HCT116 (cell line): ENCODE measurements around the gene AFTPH. TPM values are rescaled to one million over a fixed set of nuclear protein-coding genes. Genes with fewer than 3 reads are reported as not detected.

ENCODE experiments used
- ATAC-seq: fragments of 200-7000 bp; cut with Tn5 transposase; 2 replicates; pipeline ENCODE4 v1.9.1; 2020; ENCODE audit warnings: mild to moderate bottlenecking, moderate library complexity
- BruUV-seq: library from RNA; stranded (reverse); fragments of 400-500 nt; replicated peaks from 2 replicates; lab custom pipeline; 2021; lab: Mats Ljungman, UMichigan
- CTCF ChIA-PET: fragments of 300-600 bp; sonication (Branson Sonifier 250); formaldehyde crosslinking; loops from one replicate; lab custom pipeline; 2021; ENCODE audit warnings: antibody characterized with exemption; lab: Charles Lee
- POLR2A ChIA-PET: fragments of 300-600, 350-600 bp; sonication (Branson Sonifier 250); formaldehyde crosslinking; loops from one replicate; lab custom pipeline; 2021; ENCODE audit warnings: antibody characterized with exemption; lab: Charles Lee
- RAD21 ChIA-PET, 2 experiments: fragments of 300-600 bp; sonication (Branson Sonifier 250); formaldehyde crosslinking; loops; one replicate each; lab custom pipeline; 2023; ENCODE audit warnings: low total read pairs in 2 of 2; ENCODE audit not compliant: uncharacterized antibody in 2 of 2, unreplicated experiment in 2 of 2, low non-redundant PET in 1 of 2; lab: Charles Lee
- DNase-seq: peaks from one replicate; pipeline ENCODE4 v3.0.0-alpha.2; 2010; ENCODE audit warnings: low read depth, low spot score
- H2AFZ ChIP-seq: fragments of 200-600 bp; shearing (Covaris generic), sonication (generic); 2 replicates; pipeline ENCODE4 v1.6.1; 2017; ENCODE audit warnings: low read depth, mixed run types, mixed read lengths, antibody characterized with exemption, low read length; ENCODE audit not compliant: poor library complexity, severe bottlenecking
- H3K27ac ChIP-seq: 2 replicates; pipeline ENCODE4 v1.5.1; 2012; ENCODE audit warnings: low read depth, low read length
- H3K27me3 ChIP-seq: fragments of 200-600 bp; sonication (generic); 2 replicates; pipeline ENCODE4 v1.6.1; 2016; ENCODE audit warnings: mixed run types, low read length, mixed read lengths; ENCODE audit not compliant: insufficient read depth
- H3K36me3 ChIP-seq, 2 experiments: fragments of 200-500 bp in 1 of 2; fragments of 200-600 bp in 1 of 2; sonication (Bioruptor generic) in 1 of 2; sonication (generic) in 1 of 2; 2 replicates each; pipeline versions ENCODE4 v1.5.1 to v1.6.1; 2014 to 2016; ENCODE audit warnings: low read length in 2 of 2, inconsistent platforms in 1 of 2, mixed read lengths in 1 of 2, mixed run types in 1 of 2; ENCODE audit not compliant: insufficient read depth in 2 of 2, control insufficient read depth in 1 of 2
- H3K4me1 ChIP-seq, 2 experiments: fragments of 200-600 bp in 1 of 2; sonication (generic) in 1 of 2; 2 replicates each; pipeline versions ENCODE4 v1.5.1 to v1.6.1; 2012 to 2017; ENCODE audit warnings: low read length in 2 of 2, inconsistent platforms in 1 of 2, mild to moderate bottlenecking in 1 of 2, mixed read lengths in 1 of 2, mixed run types in 1 of 2, moderate library complexity in 1 of 2; ENCODE audit not compliant: insufficient read depth in 2 of 2, control insufficient read depth in 1 of 2
- H3K4me2 ChIP-seq: fragments of 200-600 bp; sonication (generic); 2 replicates; pipeline ENCODE4 v1.6.1; 2017; ENCODE audit warnings: mixed run types, low read length, mixed read lengths
- H3K4me3 ChIP-seq, 2 experiments: fragments of 200-600 bp in 1 of 2; sonication (generic) in 1 of 2; replicated peaks in 1 of 2; 2 replicates each; pipeline ENCODE4 v1.5.1; 2011 to 2016; ENCODE audit warnings: low read length in 2 of 2, control low read depth in 1 of 2, low read depth in 1 of 2, mild to moderate bottlenecking in 1 of 2, mixed read lengths in 1 of 2, mixed run types in 1 of 2
- H3K79me2 ChIP-seq: fragments of 200-600 bp; sonication (generic); 2 replicates; pipeline ENCODE4 v1.6.1; 2017; ENCODE audit warnings: mild to moderate bottlenecking, mixed run types, low read length, moderate library complexity, mixed read lengths; ENCODE audit not compliant: insufficient read depth
- H3K9ac ChIP-seq: fragments of 200-600 bp; sonication (generic); 2 replicates; pipeline ENCODE4 v1.6.1; 2016; ENCODE audit warnings: low read length, mixed read lengths
- H3K9me2 ChIP-seq: fragments of 200-600 bp; sonication (generic), shearing (Covaris generic); 2 replicates; pipeline ENCODE4 v1.6.1; 2017; ENCODE audit warnings: mixed run types, mild to moderate bottlenecking, moderate library complexity; ENCODE audit not compliant: insufficient read depth
- H3K9me3 ChIP-seq, 2 experiments: fragments of 200-500 bp in 1 of 2; fragments of 200-600 bp in 1 of 2; sonication (Bioruptor generic) in 1 of 2; sonication (generic) in 1 of 2; 2 replicates each; pipeline ENCODE4 v1.6.1; 2014 to 2017; ENCODE audit warnings: low read length in 2 of 2, mixed read lengths in 2 of 2, inconsistent platforms in 1 of 2, low read depth in 1 of 2, mild to moderate bottlenecking in 1 of 2, mixed run types in 1 of 2, moderate library complexity in 1 of 2; ENCODE audit not compliant: control insufficient read depth in 1 of 2, insufficient read depth in 1 of 2
- H4K20me1 ChIP-seq: fragments of 200-600 bp; sonication (generic), shearing (Covaris generic); 2 replicates; pipeline ENCODE4 v1.6.1; 2017; ENCODE audit warnings: mixed run types, mild to moderate bottlenecking, moderate library complexity; ENCODE audit not compliant: insufficient read depth
- CEBPB ChIP-seq: IDR thresholded peaks from 2 replicates; pipeline ENCODE4 v1.6.1; 2012; ENCODE audit warnings: low read depth
- CTCF ChIP-seq, 3 experiments: fragments of 200-600 bp in 1 of 3; sonication (generic) in 1 of 3; IDR thresholded peaks in 2 of 3; conservative IDR thresholded peaks in 1 of 3; 2 replicates each; pipeline ENCODE4 v1.5.1; 2012 to 2017; ENCODE audit warnings: low read depth in 2 of 3, low read length in 2 of 3, antibody characterized with exemption in 1 of 3, borderline replicate concordance in 1 of 3, control low read depth in 1 of 3, mild to moderate bottlenecking in 1 of 3, mixed read lengths in 1 of 3, mixed run types in 1 of 3, moderate library complexity in 1 of 3; ENCODE audit not compliant: insufficient read depth in 1 of 3
- ELF1 ChIP-seq: IDR thresholded peaks from 2 replicates; pipeline ENCODE4 v1.6.1; 2012; ENCODE audit warnings: low read depth, borderline replicate concordance
- EZH2 ChIP-seq: fragments of 200-600 bp; sonication (generic); IDR thresholded peaks from 2 replicates; pipeline ENCODE4 v1.6.1; 2017; ENCODE audit warnings: antibody characterized with exemption, mixed run types
- EZH2phosphoT487 ChIP-seq: fragments of 200-600 bp; IDR thresholded peaks from 2 replicates; pipeline ENCODE4 v1.6.1; 2018; ENCODE audit warnings: antibody characterized with exemption, borderline replicate concordance
- FOSL1 ChIP-seq: IDR thresholded peaks from 2 replicates; pipeline ENCODE4 v1.6.1; 2012; ENCODE audit warnings: low read depth
- JUND ChIP-seq: IDR thresholded peaks from 2 replicates; pipeline ENCODE4 v1.6.1; 2012
- POLR2AphosphoS5 ChIP-seq: IDR thresholded peaks from 2 replicates; pipeline ENCODE4 v1.6.1; 2011; ENCODE audit warnings: mild to moderate bottlenecking, low read depth, low read length, moderate library complexity
- RAD21 ChIP-seq: IDR thresholded peaks from 2 replicates; pipeline ENCODE4 v1.6.1; 2012; ENCODE audit warnings: low read depth, mild to moderate bottlenecking
- REST ChIP-seq: IDR thresholded peaks from 2 replicates; pipeline ENCODE4 v1.6.1; 2012; ENCODE audit warnings: low read depth
- SRF ChIP-seq: IDR thresholded peaks from 2 replicates; pipeline ENCODE4 v1.6.1; 2012; ENCODE audit warnings: low read depth
- TCF7L2 ChIP-seq: IDR thresholded peaks from 2 replicates; pipeline ENCODE4 v1.7.0; 2011; ENCODE audit warnings: borderline replicate concordance, inconsistent platforms; ENCODE audit not compliant: insufficient read depth, insufficient read length; ENCODE audit errors: extremely low read depth
- YY1 ChIP-seq: IDR thresholded peaks from 2 replicates; pipeline ENCODE4 v1.6.1; 2011; ENCODE audit warnings: low read length, low read depth, moderate library complexity, mild to moderate bottlenecking; ENCODE audit not compliant: insufficient replicate concordance; ENCODE audit errors: extremely low read depth
- ZFX ChIP-seq: fragments of 450-650 bp; IDR thresholded peaks from 2 replicates; pipeline ENCODE4 v1.6.1; 2017
- ZNF274 ChIP-seq: fragments of 200-500 bp; sonication (Bioruptor generic); IDR thresholded peaks from 2 replicates; pipeline ENCODE4 v1.6.1; 2014; ENCODE audit warnings: mild to moderate bottlenecking, low read depth, low read length, inconsistent platforms
- intact Hi-C: fragments of 100-400 bp; cut with micrococcal nuclease; formaldehyde crosslinking; loops from 2 replicates; pipeline ENCODE4 v1.10.0; 2022
- total RNA-seq: library from RNA; stranded (reverse); gene quantifications from one replicate; pipeline ENCODE4 v1.2.1, GENCODE V29; 2021; ENCODE audit not compliant: unreplicated experiment

AFTPH gene
- total RNA-seq, 1 experiment from 2014 or later, result 23.6 TPM

GRCh38 chr2:64535024-64535423, 10.9 kb downstream of the AFTPH start (continued):
- TF ChIP-seq REST (no peak), ZNF274 (no peak), ELF1 (no peak), TCF7L2 (no peak), FOSL1 (no peak), POLR2AphosphoS5 (no peak), CEBPB (no peak)

GRCh38 chr2:64537991-64538390, 13.9 kb downstream of the AFTPH start:
- POLR2A ChIA-PET, result no interaction called here
- no peak overlapping the region for H3K4me3 ChIP-seq
- 0 out of 2 replicates have a peak, but pooled peaks cover 8% of the 10 kb centered on the region for H4K20me1 ChIP-seq
- H3K9ac ChIP-seq, result no peak overlapping the region
- H3K9me2 ChIP-seq, result no peaks in the 10 kb centered on the region
- H3K79me2 ChIP-seq, result peaks cover 86% of the 10 kb centered on the region
- RAD21 ChIA-PET, result no interaction called here
- no peak overlapping the region for H3K4me2 ChIP-seq
- CTCF ChIA-PET, result no interaction called here
- TF ChIP-seq POLR2AphosphoS5, result no peak
- TF ChIP-seq JUND, result no peak
- TF ChIP-seq ZFX, result no peak
- TF ChIP-seq CEBPB, result no peak
- no peak for TF ChIP-seq SRF
- no peak for TF ChIP-seq YY1
- TF ChIP-seq CTCF (IDR thresholded peaks at IDR 0.05 in 2 of 3, conservative IDR thresholded peaks at IDR 0.05 in 1 of 3; ENCODE audit: borderline replicate concordance in 1 of 3, insufficient read depth in 1 of 3, low read depth in 2 of 3, low read length in 2 of 3), result no peak
- no peak for TF ChIP-seq EZH2
- no peak for TF ChIP-seq REST
- TF ChIP-seq RAD21, result no peak
- no peak for TF ChIP-seq EZH2phosphoT487
- TF ChIP-seq, all 23 proteins: peak for 0
- ATAC-seq, result no peak
- no peaks in the 10 kb centered on the region for H3K27me3 ChIP-seq
- intact Hi-C loops, result no loop called here
- H3K27ac ChIP-seq, result no peak overlapping the region
- BruUV-seq, result no TSS peak
- DNase-seq, result no peak
- no peak overlapping the region for H2AFZ ChIP-seq
- no peaks in the 10 kb centered on the region for H3K4me1 ChIP-seq
- H3K9me3 ChIP-seq, result no peaks in the 10 kb centered on the region
- H3K36me3 ChIP-seq, result no peaks in the 10 kb centered on the region
